Caco-2 (cell line): ENCODE data around the gene SHKBP1. TPM values are rescaled to one million over a fixed set of nuclear protein-coding genes. Genes with fewer than 3 reads are reported as not detected.

Experiments used
- BruUV-seq: library from RNA; stranded (reverse); fragments of 400-500 nt; replicated peaks from 2 replicates; lab custom pipeline; 2021; lab: Mats Ljungman, UMichigan
- CTCF ChIA-PET: fragments of 300-600 bp; sonication (Branson Sonifier 250); formaldehyde crosslinking; loops from one replicate; lab custom pipeline; 2022; ENCODE audit warnings: antibody characterized with exemption; lab: Charles Lee
- POLR2A ChIA-PET: fragments of 300-600 bp; sonication (Branson Sonifier 250); formaldehyde crosslinking; loops from one replicate; lab custom pipeline; 2022; ENCODE audit warnings: antibody characterized with exemption; lab: Charles Lee
- DNase-seq, 2 experiments: peaks; one replicate each; pipeline versions ENCODE4 v3.0.0 to v3.0.0-alpha.2; 2020 to 2022
- H3K27me3 ChIP-seq: replicated peaks from 2 replicates; pipeline ENCODE4 v1.6.0; 2011; ENCODE audit warnings: low read length; ENCODE audit not compliant: control insufficient read depth, insufficient read depth
- H3K36me3 ChIP-seq: 2 replicates; pipeline ENCODE4 v1.5.1; 2011; ENCODE audit warnings: low read length; ENCODE audit not compliant: control insufficient read depth, insufficient read depth
- H3K4me1 ChIP-seq: fragments of 250-450 bp; sonication (Bioruptor Pico); 2 replicates; pipeline ENCODE4 v1.5.1; 2020; ENCODE audit warnings: mild to moderate bottlenecking
- H3K4me3 ChIP-seq: 2 replicates; pipeline ENCODE4 v1.5.1; 2011; ENCODE audit warnings: low read depth, mild to moderate bottlenecking, control low read depth, low read length
- H3K9me3 ChIP-seq: fragments of 250-450 bp; sonication (Bioruptor Pico); 2 replicates; pipeline ENCODE4 v1.5.1; 2020; ENCODE audit warnings: mild to moderate bottlenecking, moderate library complexity
- H3K27ac Mint-ChIP-seq: one replicate; pipeline ENCODE4 v1.8.0; 2022; ENCODE audit warnings: mixed read lengths; ENCODE audit not compliant: unreplicated experiment
- H3K27me3 Mint-ChIP-seq: one replicate; pipeline ENCODE4 v1.8.0; 2022; ENCODE audit warnings: mixed read lengths; ENCODE audit not compliant: insufficient read depth, unreplicated experiment
- H3K36me3 Mint-ChIP-seq: one replicate; pipeline ENCODE4 v1.8.0; 2022; ENCODE audit warnings: mild to moderate bottlenecking, mixed read lengths; ENCODE audit not compliant: insufficient read depth, unreplicated experiment
- H3K4me1 Mint-ChIP-seq: one replicate; pipeline ENCODE4 v1.8.0; 2022; ENCODE audit warnings: low read depth, mixed read lengths; ENCODE audit not compliant: unreplicated experiment
- H3K4me3 Mint-ChIP-seq: one replicate; pipeline ENCODE4 v1.8.0; 2022; ENCODE audit warnings: mild to moderate bottlenecking, moderate library complexity, mixed read lengths; ENCODE audit not compliant: unreplicated experiment
- H3K9me3 Mint-ChIP-seq: one replicate; pipeline ENCODE4 v1.8.0; 2022; ENCODE audit warnings: mixed read lengths; ENCODE audit not compliant: unreplicated experiment
- CTCF ChIP-seq, 2 experiments: fragments of 200-600 bp in 1 of 2; IDR thresholded peaks; 1 replicate in 1 of 2; 2 replicates in 1 of 2; pipeline versions ENCODE4 v1.5.1 to v1.8.0; 2011 to 2022; ENCODE audit warnings: antibody characterized with exemption in 1 of 2, control low read depth in 1 of 2, inconsistent platforms in 1 of 2, low read depth in 1 of 2, low read length in 1 of 2, mild to moderate bottlenecking in 1 of 2, moderate library complexity in 1 of 2; ENCODE audit not compliant: insufficient read depth in 1 of 2, severe bottlenecking in 1 of 2, unreplicated experiment in 1 of 2
- intact Hi-C: fragments of 100-400 bp; cut with micrococcal nuclease; formaldehyde crosslinking; loops from one replicate; pipeline ENCODE4 v1.10.0; 2022; ENCODE audit not compliant: unreplicated experiment
- total RNA-seq: library from RNA; stranded (reverse); gene quantifications from 2 replicates; pipeline ENCODE4 v1.2.3, GENCODE V29; 2022

The SHKBP1 gene
- total RNA-seq, 1 experiment from 2014 or later, result 82.6 TPM

GRCh38 chr19:40555978-40556689 lies 20.5 kb upstream of the SHKBP1 start:
- Mint-ChIP-seq H3K9me3 (no peaks in the 10 kb centered on the region), H3K27me3 (peaks cover 39% of the 10 kb centered on the region), H3K36me3 (no peaks in the 10 kb centered on the region), H3K27ac (no peak overlapping the region), H3K4me1 (peaks cover 4% of the 10 kb centered on the region), H3K4me3 (no peak overlapping the region)
- H3K4me1 ChIP-seq, result 0 out of 2 replicates have a peak, but pooled peaks cover 3% of the 10 kb centered on the region
- intact Hi-C loops, result no loop called here
- ChIA-PET POLR2A (no interaction called here), CTCF (interaction anchor here (0.6 to 1.8 kb wide), 6 partner anchors 13 to 276 kb away, joined by 3 to 5 read pairs (median 4); no protein-coding TSS in a partner anchor)
- H3K4me3 ChIP-seq, result no peak overlapping the region
- H3K36me3 ChIP-seq, result no peaks in the 10 kb centered on the region
- DNase-seq, result no peak
- no peaks in the 10 kb centered on the region; the same call in 1 of the 2 replicates for H3K27me3 ChIP-seq
- no peak for TF ChIP-seq CTCF (IDR thresholded peaks at IDR 0.05; ENCODE audit: insufficient read depth in 1 of 2, low read depth in 1 of 2, low read length in 1 of 2, severe bottlenecking in 1 of 2, unreplicated experiment in 1 of 2)
- no peaks in the 10 kb centered on the region for H3K9me3 ChIP-seq
- BruUV-seq, result no TSS peak

GRCh38 chr19:40556953-40557530 lies 19.6 kb upstream of the SHKBP1 start:
- no peak for DNase-seq
- Histone ChIP-seq H3K36me3 (no peaks in the 10 kb centered on the region), H3K4me1 (0 out of 2 replicates have a peak, but pooled peaks cover 3% of the 10 kb centered on the region), H3K9me3 (no peaks in the 10 kb centered on the region), H3K27me3 (no peaks in the 10 kb centered on the region; the same call in 1 of the 2 replicates), H3K4me3 (no peak overlapping the region)
- Mint-ChIP-seq H3K9me3 (no peaks in the 10 kb centered on the region), H3K36me3 (no peaks in the 10 kb centered on the region), H3K27ac (no peak overlapping the region), H3K4me3 (no peak overlapping the region), H3K4me1 (peaks cover 4% of the 10 kb centered on the region), H3K27me3 (peaks cover 43% of the 10 kb centered on the region)
- TF ChIP-seq CTCF (IDR thresholded peaks at IDR 0.05; ENCODE audit: insufficient read depth in 1 of 2, low read depth in 1 of 2, low read length in 1 of 2, severe bottlenecking in 1 of 2, unreplicated experiment in 1 of 2), result no peak
- BruUV-seq, result no TSS peak
- ChIA-PET POLR2A (interaction anchor here (0.5 kb wide), 1 partner anchor 259 kb away, joined by 6 read pairs; no protein-coding TSS in a partner anchor), CTCF (interaction anchor here (0.7 to 1.8 kb wide), 2 partner anchors 16 to 17 kb away, joined by 4 to 5 read pairs; no protein-coding TSS in a partner anchor)
- intact Hi-C loops, result no loop called here

GRCh38 chr19:40559394-40559793 lies 17.3 kb upstream of the SHKBP1 start:
- H3K4me1 ChIP-seq, result no peaks in the 10 kb centered on the region
- intact Hi-C loops, result no loop called here
- Mint-ChIP-seq H3K4me1 (peaks cover 3% of the 10 kb centered on the region), H3K27me3 (peaks cover 32% of the 10 kb centered on the region), H3K27ac (no peak overlapping the region), H3K36me3 (no peaks in the 10 kb centered on the region), H3K9me3 (no peaks in the 10 kb centered on the region), H3K4me3 (no peak overlapping the region)
- ChIA-PET CTCF (interaction anchor here (0.5 to 1.2 kb wide), 3 partner anchors 11 to 252 kb away, joined by 3 to 6 read pairs (median 6); no protein-coding TSS in a partner anchor), POLR2A (no interaction called here)
- DNase-seq, result no peak
- no TSS peak for BruUV-seq
- H3K36me3 ChIP-seq, result no peaks in the 10 kb centered on the region
- H3K4me3 ChIP-seq, result no peak overlapping the region
- no peaks in the 10 kb centered on the region for H3K9me3 ChIP-seq
- TF ChIP-seq CTCF (IDR thresholded peaks at IDR 0.05; ENCODE audit: insufficient read depth in 1 of 2, low read depth in 1 of 2, low read length in 1 of 2, severe bottlenecking in 1 of 2, unreplicated experiment in 1 of 2), result no peak
- H3K27me3 ChIP-seq, result no peaks in the 10 kb centered on the region
